ENCODE data around the gene CCDC117. TPM values are rescaled to one million over a fixed set of nuclear protein-coding genes. Genes with fewer than 3 reads are reported as not detected.

Gene CCDC117
- total RNA-seq, 1 experiment from 2014 or later = 12.1 TPM

DNA sequence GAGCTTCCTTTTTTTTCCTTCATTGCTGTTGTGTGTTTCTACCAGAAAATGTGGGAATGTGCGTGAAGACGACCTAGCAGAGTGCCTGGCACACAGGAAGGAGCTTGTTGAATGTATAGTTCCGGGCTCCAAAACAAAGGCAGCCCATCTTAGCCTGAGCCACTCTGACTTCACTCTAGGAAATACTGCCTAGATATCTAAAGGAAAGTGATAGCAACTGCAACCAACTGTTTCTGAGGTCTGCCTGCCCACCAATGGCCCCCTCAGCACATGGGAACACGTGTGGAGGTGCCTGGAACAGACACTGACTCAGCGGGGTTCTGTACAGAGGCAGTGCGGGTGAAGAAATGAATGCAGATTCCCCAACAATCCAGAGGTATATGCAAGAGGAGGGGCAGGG, 42.6 kb downstream of the CCDC117 start:
- Mint-ChIP-seq H3K9me3 (ENCODE audit: unreplicated experiment) (no peaks in the 10 kb centered on the region), H3K27ac (ENCODE audit: low read depth, unreplicated experiment) (no peak overlapping the region), H3K4me3 (ENCODE audit: unreplicated experiment) (no peak overlapping the region), H3K4me1 (ENCODE audit: insufficient read depth, unreplicated experiment) (no peaks in the 10 kb centered on the region), H3K36me3 (ENCODE audit: insufficient read depth, unreplicated experiment) (peaks cover 23% of the 10 kb centered on the region), H3K27me3 (ENCODE audit: insufficient read depth, unreplicated experiment) (no peaks in the 10 kb centered on the region)
- intact Hi-C loops (cut with micrococcal nuclease) = no loop called here
- BruUV-seq (replicated peaks) = no TSS peak
- DNase-seq (ENCODE audit: unreplicated experiment) = no peak
- ChIA-PET CTCF (interaction anchor here (0.6 to 3.2 kb wide), 4 partner anchors 14 to 193 kb away, joined by 3 to 14 read pairs (median 4); no protein-coding TSS in a partner anchor), POLR2A (interaction anchor here (1.0 kb wide), 1 partner anchor 87 kb away, joined by 3 read pairs; no protein-coding TSS in a partner anchor)
- TF ChIP-seq, protein P1, sequence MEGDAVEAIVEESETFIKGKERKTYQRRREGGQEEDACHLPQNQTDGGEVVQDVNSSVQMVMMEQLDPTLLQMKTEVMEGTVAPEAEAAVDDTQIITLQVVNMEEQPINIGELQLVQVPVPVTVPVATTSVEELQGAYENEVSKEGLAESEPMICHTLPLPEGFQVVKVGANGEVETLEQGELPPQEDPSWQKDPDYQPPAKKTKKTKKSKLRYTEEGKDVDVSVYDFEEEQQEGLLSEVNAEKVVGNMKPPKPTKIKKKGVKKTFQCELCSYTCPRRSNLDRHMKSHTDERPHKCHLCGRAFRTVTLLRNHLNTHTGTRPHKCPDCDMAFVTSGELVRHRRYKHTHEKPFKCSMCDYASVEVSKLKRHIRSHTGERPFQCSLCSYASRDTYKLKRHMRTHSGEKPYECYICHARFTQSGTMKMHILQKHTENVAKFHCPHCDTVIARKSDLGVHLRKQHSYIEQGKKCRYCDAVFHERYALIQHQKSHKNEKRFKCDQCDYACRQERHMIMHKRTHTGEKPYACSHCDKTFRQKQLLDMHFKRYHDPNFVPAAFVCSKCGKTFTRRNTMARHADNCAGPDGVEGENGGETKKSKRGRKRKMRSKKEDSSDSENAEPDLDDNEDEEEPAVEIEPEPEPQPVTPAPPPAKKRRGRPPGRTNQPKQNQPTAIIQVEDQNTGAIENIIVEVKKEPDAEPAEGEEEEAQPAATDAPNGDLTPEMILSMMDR (IDR thresholded peaks at IDR 0.05; ENCODE audit: unreplicated experiment) = no peak

DNA sequence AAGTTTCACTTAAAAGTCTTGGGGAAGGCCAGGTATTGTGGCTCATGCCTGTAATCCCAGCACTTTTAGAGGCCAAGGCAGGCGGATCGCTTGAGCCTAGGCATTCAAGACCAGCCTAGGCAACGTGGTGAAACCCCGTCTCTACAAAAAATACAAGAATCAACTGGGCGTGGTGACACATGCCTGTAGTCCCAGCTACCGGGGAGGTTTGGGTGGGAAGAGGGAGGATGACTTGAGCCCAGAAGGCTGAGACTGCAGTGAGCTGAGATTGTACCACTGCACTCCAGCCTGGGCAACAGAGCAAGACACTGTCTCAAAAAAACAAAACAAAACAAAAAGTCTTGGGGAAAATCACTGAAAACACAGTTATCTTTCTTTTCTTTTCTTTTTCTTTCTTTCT, 43.2 kb downstream of the CCDC117 start:
- Mint-ChIP-seq H3K36me3 (ENCODE audit: insufficient read depth, unreplicated experiment) (peaks cover 18% of the 10 kb centered on the region), H3K27ac (ENCODE audit: low read depth, unreplicated experiment) (no peak overlapping the region), H3K4me1 (ENCODE audit: insufficient read depth, unreplicated experiment) (no peaks in the 10 kb centered on the region), H3K27me3 (ENCODE audit: insufficient read depth, unreplicated experiment) (no peaks in the 10 kb centered on the region), H3K9me3 (ENCODE audit: unreplicated experiment) (no peaks in the 10 kb centered on the region), H3K4me3 (ENCODE audit: unreplicated experiment) (no peak overlapping the region)
- TF ChIP-seq, protein P1 (IDR thresholded peaks at IDR 0.05; ENCODE audit: unreplicated experiment) = no peak
- no peak for DNase-seq (ENCODE audit: unreplicated experiment)
- BruUV-seq (replicated peaks) = no TSS peak
- intact Hi-C loops (cut with micrococcal nuclease) = no loop called here
- ChIA-PET POLR2A (interaction anchor here (0.9 to 1.0 kb wide), 2 partner anchors 14 to 87 kb away, joined by 3 read pairs; no protein-coding TSS in a partner anchor), CTCF (interaction anchor here (0.9 to 3.2 kb wide), 3 partner anchors 9 to 216 kb away, joined by 3 to 14 read pairs (median 4); no protein-coding TSS in a partner anchor)

DNA sequence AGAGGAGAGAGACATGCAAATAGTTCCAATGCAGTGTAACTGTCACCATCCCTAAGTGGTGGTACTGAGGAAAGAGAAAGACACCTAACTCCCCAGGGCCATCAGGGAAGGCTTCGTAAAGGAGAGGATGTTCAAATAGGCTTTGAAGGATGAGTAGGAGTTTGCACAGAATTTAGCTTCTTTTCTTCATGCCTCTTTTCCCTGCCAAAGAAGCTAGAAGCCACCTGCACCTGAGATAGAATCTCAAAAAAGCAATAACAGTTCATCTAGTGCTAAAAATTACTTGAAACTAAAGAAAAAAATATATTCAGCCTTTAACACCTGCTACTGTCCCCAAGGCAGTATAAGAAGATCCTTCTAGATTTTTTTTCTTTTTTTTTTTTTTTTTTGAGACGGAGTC, 44.6 kb downstream of the CCDC117 start:
- H3K9me3 Mint-ChIP-seq (ENCODE audit: unreplicated experiment) = no peaks in the 10 kb centered on the region
- H3K36me3 Mint-ChIP-seq (ENCODE audit: insufficient read depth, unreplicated experiment) = peaks cover 16% of the 10 kb centered on the region
- H3K4me1 Mint-ChIP-seq (ENCODE audit: insufficient read depth, unreplicated experiment) = no peaks in the 10 kb centered on the region
- no peak for DNase-seq (ENCODE audit: unreplicated experiment)
- intact Hi-C loops (cut with micrococcal nuclease) = no loop called here
- TF ChIP-seq, protein P1 (IDR thresholded peaks at IDR 0.05; ENCODE audit: unreplicated experiment) = no peak
- POLR2A ChIA-PET = interaction anchor here (1.2 kb wide), 1 partner anchor 17 kb away, joined by 3 read pairs; no protein-coding TSS in a partner anchor
- no peak overlapping the region for H3K27ac Mint-ChIP-seq (ENCODE audit: low read depth, unreplicated experiment)
- H3K4me3 Mint-ChIP-seq (ENCODE audit: unreplicated experiment) = no peak overlapping the region
- no peaks in the 10 kb centered on the region for H3K27me3 Mint-ChIP-seq (ENCODE audit: insufficient read depth, unreplicated experiment)
- no TSS peak for BruUV-seq (replicated peaks)
- CTCF ChIA-PET = no interaction called here

DNA sequence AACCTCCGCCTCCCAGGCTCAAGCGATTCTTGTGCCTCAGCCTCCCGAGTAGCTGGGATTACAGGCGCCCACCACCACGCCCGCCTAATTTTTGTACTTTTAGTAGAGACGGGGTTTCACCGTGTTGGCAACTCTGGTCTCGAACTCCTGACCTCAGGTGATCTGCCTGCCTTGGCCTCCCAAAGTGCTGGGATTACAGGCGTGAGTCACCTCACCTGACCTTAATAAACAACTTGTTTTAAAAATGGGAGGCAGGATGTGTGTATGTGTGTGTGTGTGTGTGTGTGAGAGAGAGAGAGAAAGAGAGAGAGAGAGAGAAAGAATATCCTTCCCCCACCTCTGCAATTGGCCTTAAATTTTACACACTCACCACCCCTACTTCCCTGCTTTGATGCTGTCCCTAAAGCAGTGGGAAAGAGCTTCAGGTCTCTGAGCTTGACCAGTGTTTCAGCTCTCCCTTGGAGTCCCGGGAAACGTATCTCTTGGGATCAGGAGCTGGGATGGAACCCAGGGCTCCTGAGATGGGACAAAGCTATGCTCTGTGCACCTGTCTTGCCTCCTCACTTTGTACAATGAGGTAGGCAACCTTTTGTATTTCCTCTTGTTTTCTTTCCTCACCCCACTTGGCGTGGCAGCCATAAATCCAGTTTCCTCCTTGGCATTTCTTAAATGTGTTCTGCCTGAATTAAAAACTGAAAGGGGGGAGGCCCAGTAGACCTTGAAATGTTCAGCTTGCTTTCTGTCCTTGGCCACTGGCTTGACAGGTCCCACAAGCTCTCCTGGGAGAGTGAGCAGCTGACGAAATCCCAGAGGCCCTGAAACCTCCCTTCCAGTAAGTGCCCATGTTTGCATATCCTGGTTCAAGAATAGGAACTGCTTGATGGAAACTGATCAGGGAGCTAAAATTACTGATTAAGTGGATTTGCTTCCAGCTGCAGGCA, 45.7 kb downstream of the CCDC117 start:
- no peak overlapping the region for H3K27ac Mint-ChIP-seq (ENCODE audit: low read depth, unreplicated experiment)
- no peaks in the 10 kb centered on the region for H3K27me3 Mint-ChIP-seq (ENCODE audit: insufficient read depth, unreplicated experiment)
- no TSS peak for BruUV-seq (replicated peaks)
- no peaks in the 10 kb centered on the region for H3K4me1 Mint-ChIP-seq (ENCODE audit: insufficient read depth, unreplicated experiment)
- no peaks in the 10 kb centered on the region for H3K9me3 Mint-ChIP-seq (ENCODE audit: unreplicated experiment)
- H3K4me3 Mint-ChIP-seq (ENCODE audit: unreplicated experiment) = no peak overlapping the region
- intact Hi-C loops (cut with micrococcal nuclease) = no loop called here
- peaks cover 16% of the 10 kb centered on the region for H3K36me3 Mint-ChIP-seq (ENCODE audit: insufficient read depth, unreplicated experiment)
- ChIA-PET CTCF (interaction anchor here (1.3 to 1.7 kb wide), 3 partner anchors 11 to 222 kb away, joined by 4 to 16 read pairs (median 7); no protein-coding TSS in a partner anchor), POLR2A (interaction anchor here (0.7 to 1.6 kb wide), 3 partner anchors 9 to 106 kb away, joined by 3 to 10 read pairs (median 3); partner anchors contain the start of gene XBP1)
- no peak for DNase-seq (ENCODE audit: unreplicated experiment)
- TF ChIP-seq, protein P1 (IDR thresholded peaks at IDR 0.05; ENCODE audit: unreplicated experiment) = no peak

Data from MCF 10A (cell line).